ENCODE measurements around the gene DHRS2. TPM values are rescaled to one million over a fixed set of nuclear protein-coding genes. Genes with fewer than 3 reads are reported as not detected.

DHRS2 gene
- total and polyA plus RNA-seq, 2 of the 13 experiments (the other 11 are each of a cell fraction or from before 2014, with no cell fraction given) = 1,621 to 3,021 TPM

- TF ChIP-seq UBTF (CRISPR knock-in tag; IDR thresholded peaks at IDR 0.05) (peak; percentile 78), GABPB1 (CRISPR knock-in tag; IDR thresholded peaks at IDR 0.05) (peak; percentile 95), ZSCAN22 (CRISPR knock-in tag; IDR thresholded peaks at IDR 0.05) (peak; percentile 71; the same call in 1 of the 2 replicates), NCOA5 (CRISPR knock-in tag; IDR thresholded peaks at IDR 0.05) (no peak), YY1 (IDR thresholded peaks at IDR 0.05; ENCODE audit: insufficient read depth, insufficient replicate concordance, low read depth, low read length) (peak; percentile 61), KLF12 (CRISPR knock-in tag; IDR thresholded peaks at IDR 0.05; ENCODE audit: borderline replicate concordance) (no peak), ZZZ3 (CRISPR knock-in tag; IDR thresholded peaks at IDR 0.05; ENCODE audit: borderline replicate concordance) (peak; percentile 89), ZNF17 (CRISPR knock-in tag; IDR thresholded peaks at IDR 0.05) (no peak), MTA3 (CRISPR knock-in tag; IDR thresholded peaks at IDR 0.05) (no peak; the same call in 1 of the 2 replicates), ARHGAP35 (CRISPR knock-in tag; IDR thresholded peaks at IDR 0.05; ENCODE audit: borderline replicate concordance) (no peak; the same call in 1 of the 2 replicates), ZNF841 (CRISPR knock-in tag; IDR thresholded peaks at IDR 0.05; ENCODE audit: borderline replicate concordance) (no peak), ATF4 (CRISPR knock-in tag; IDR thresholded peaks at IDR 0.05) (peak in 1 of 2 experiments; percentile 77; a peak in 2 of 4 replicates), ZNF468 (CRISPR knock-in tag; IDR thresholded peaks at IDR 0.05) (no peak), TARDBP (CRISPR knock-in tag; IDR thresholded peaks at IDR 0.05) (peak; percentile 88), MTF1 (CRISPR knock-in tag; IDR thresholded peaks at IDR 0.05) (no peak), ZNF768 (CRISPR knock-in tag; IDR thresholded peaks at IDR 0.05) (peak; percentile 91; the same call in 1 of the 2 replicates), RFX3 (CRISPR knock-in tag; IDR thresholded peaks at IDR 0.05) (peak; percentile 24; the same call in 1 of the 2 replicates), MTERF4 (CRISPR knock-in tag; IDR thresholded peaks at IDR 0.05) (no peak)
- TF ChIP-seq, protein P1, sequence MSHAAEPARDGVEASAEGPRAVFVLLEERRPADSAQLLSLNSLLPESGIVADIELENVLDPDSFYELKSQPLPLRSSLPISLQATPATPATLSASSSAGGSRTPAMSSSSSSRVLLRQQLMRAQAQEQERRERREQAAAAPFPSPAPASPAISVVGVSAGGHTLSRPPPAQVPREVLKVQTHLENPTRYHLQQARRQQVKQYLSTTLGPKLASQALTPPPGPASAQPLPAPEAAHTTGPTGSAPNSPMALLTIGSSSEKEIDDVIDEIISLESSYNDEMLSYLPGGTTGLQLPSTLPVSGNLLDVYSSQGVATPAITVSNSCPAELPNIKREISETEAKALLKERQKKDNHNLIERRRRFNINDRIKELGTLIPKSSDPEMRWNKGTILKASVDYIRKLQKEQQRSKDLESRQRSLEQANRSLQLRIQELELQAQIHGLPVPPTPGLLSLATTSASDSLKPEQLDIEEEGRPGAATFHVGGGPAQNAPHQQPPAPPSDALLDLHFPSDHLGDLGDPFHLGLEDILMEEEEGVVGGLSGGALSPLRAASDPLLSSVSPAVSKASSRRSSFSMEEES (CRISPR knock-in tag; IDR thresholded peaks at IDR 0.05) = peak; percentile 80
- TF ChIP-seq, protein P2, sequence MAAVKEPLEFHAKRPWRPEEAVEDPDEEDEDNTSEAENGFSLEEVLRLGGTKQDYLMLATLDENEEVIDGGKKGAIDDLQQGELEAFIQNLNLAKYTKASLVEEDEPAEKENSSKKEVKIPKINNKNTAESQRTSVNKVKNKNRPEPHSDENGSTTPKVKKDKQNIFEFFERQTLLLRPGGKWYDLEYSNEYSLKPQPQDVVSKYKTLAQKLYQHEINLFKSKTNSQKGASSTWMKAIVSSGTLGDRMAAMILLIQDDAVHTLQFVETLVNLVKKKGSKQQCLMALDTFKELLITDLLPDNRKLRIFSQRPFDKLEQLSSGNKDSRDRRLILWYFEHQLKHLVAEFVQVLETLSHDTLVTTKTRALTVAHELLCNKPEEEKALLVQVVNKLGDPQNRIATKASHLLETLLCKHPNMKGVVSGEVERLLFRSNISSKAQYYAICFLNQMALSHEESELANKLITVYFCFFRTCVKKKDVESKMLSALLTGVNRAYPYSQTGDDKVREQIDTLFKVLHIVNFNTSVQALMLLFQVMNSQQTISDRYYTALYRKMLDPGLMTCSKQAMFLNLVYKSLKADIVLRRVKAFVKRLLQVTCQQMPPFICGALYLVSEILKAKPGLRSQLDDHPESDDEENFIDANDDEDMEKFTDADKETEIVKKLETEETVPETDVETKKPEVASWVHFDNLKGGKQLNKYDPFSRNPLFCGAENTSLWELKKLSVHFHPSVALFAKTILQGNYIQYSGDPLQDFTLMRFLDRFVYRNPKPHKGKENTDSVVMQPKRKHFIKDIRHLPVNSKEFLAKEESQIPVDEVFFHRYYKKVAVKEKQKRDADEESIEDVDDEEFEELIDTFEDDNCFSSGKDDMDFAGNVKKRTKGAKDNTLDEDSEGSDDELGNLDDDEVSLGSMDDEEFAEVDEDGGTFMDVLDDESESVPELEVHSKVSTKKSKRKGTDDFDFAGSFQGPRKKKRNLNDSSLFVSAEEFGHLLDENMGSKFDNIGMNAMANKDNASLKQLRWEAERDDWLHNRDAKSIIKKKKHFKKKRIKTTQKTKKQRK (IDR thresholded peaks at IDR 0.05; ENCODE audit: low read length) = no peak
These were observed 3.1 kb downstream of the DHRS2 start (continued) for GRCh38 chr14:23639048-23639890.

All from HepG2 (cell line).